Astrocyte of the cerebellum (primary cell): Measurements from ENCODE around the gene ADH1B.
A peak's percentile ranks its signal among the peaks of the same experiment; 100 is the strongest.

ENCODE experiments used
- DNase-seq: peaks from one replicate; pipeline ENCODE4 v3.0.0-alpha.2; 2011; ENCODE audit warnings: low read depth
- H3K4me3 ChIP-seq: 2 replicates; pipeline ENCODE4 v1.5.1; 2011; ENCODE audit warnings: mild to moderate bottlenecking, low read depth, low read length, moderate library complexity
- CTCF ChIP-seq: IDR thresholded peaks from 2 replicates; pipeline ENCODE4 v1.5.1; 2012; ENCODE audit warnings: low read length, low read depth, moderate library complexity, mild to moderate bottlenecking; ENCODE audit errors: missing control alignments
- in situ Hi-C: cut with HindIII; loops from 2 replicates; pipeline ENCODE4 v1.10.0; 2017; ENCODE audit warnings: low sequenced_read_pairs

Gene ADH1B

GRCh38 chr4:99341426-99341825, 20.2 kb upstream of the ADH1B start:
- in situ Hi-C loops, result no loop called here
- H3K4me3 ChIP-seq, result no peak overlapping the region
- TF ChIP-seq CTCF, result no peak
- no peak for DNase-seq

- H3K4me3 ChIP-seq, result no peak overlapping the region
- DNase-seq, result no peak
- no peak for TF ChIP-seq CTCF
- in situ Hi-C loops, result no loop called here
These were observed 18.0 kb upstream of the ADH1B start for GRCh38 chr4:99339172-99339571.

- no peak overlapping the region for H3K4me3 ChIP-seq
- TF ChIP-seq CTCF, result no peak
- in situ Hi-C loops, result no loop called here
- no peak for DNase-seq
These were observed 15.4 kb upstream of the ADH1B start for GRCh38 chr4:99336553-99336952.

GRCh38 chr4:99334880-99335279, 13.7 kb upstream of the ADH1B start:
- no peak for TF ChIP-seq CTCF
- in situ Hi-C loops, result no loop called here
- no peak for DNase-seq
- no peak overlapping the region for H3K4me3 ChIP-seq

- no peak for TF ChIP-seq CTCF
- in situ Hi-C loops, result no loop called here
- H3K4me3 ChIP-seq, result no peak overlapping the region
- DNase-seq, result no peak
These were observed 9.4 kb upstream of the ADH1B start for GRCh38 chr4:99330648-99331047.

GRCh38 chr4:99329876-99330275, 8.7 kb upstream of the ADH1B start:
- DNase-seq, result no peak
- no peak overlapping the region for H3K4me3 ChIP-seq
- no peak for TF ChIP-seq CTCF
- in situ Hi-C loops, result no loop called here

- no peak overlapping the region for H3K4me3 ChIP-seq
- peak; percentile 81 for DNase-seq
- TF ChIP-seq CTCF, result no peak
- in situ Hi-C loops, result no loop called here
These were observed 3.8 kb upstream of the ADH1B start for GRCh38 chr4:99324979-99325378.
